Tibial nerve (tissue), 4 donors: Measurements from ENCODE around the gene FRMPD2. TPM values are rescaled to one million over a fixed set of nuclear protein-coding genes. Genes with fewer than 3 reads are reported as not detected.

Experiments used
- DNase-seq, 2 donors: peaks; one replicate each; pipeline ENCODE4 v3.0.0-alpha.2; 2019; ENCODE audit warnings: low spot score in 2 of 2
- H3K27ac ChIP-seq, 4 donors: fragments of 200-600 bp; sonication (generic) in 3 of 4; one replicate each; pipeline ENCODE4 v1.5.1; 2017 to 2019; ENCODE audit warnings: mild to moderate bottlenecking in 1 of 4
- H3K27me3 ChIP-seq, 2 donors: fragments of 200-600 bp; sonication (generic) in 1 of 2; one replicate each; pipeline versions ENCODE4 v1.5.1 to v1.6.0; 2017 to 2019
- H3K36me3 ChIP-seq, 3 donors: fragments of 200-600 bp; sonication (generic); one replicate each; pipeline ENCODE4 v1.5.1; 2018 to 2019
- H3K4me1 ChIP-seq, 4 donors: fragments of 200-600 bp; sonication (generic) in 3 of 4; one replicate each; pipeline ENCODE4 v1.5.1; 2017 to 2019
- H3K4me3 ChIP-seq, 4 donors: fragments of 200-600 bp; sonication (generic) in 3 of 4; one replicate each; pipeline ENCODE4 v1.5.1; 2017 to 2019; ENCODE audit warnings: mild to moderate bottlenecking in 1 of 4, moderate library complexity in 1 of 4
- H3K9me3 ChIP-seq, 4 donors: fragments of 200-600 bp; sonication (generic) in 3 of 4; one replicate each; pipeline ENCODE4 v1.5.1; 2017 to 2019
- EP300 ChIP-seq, 2 donors: sonication (generic); formaldehyde crosslinking; IDR thresholded peaks; one replicate each; pipeline ENCODE4 v1.6.1; 2017; ENCODE audit warnings: antibody characterized with exemption in 2 of 2, mild to moderate bottlenecking in 1 of 2
- POLR2A ChIP-seq, 2 donors: fragments of 450-650 bp; IDR thresholded peaks; one replicate each; pipeline ENCODE4 v1.6.1; 2017; ENCODE audit warnings: antibody characterized with exemption in 2 of 2, mild to moderate bottlenecking in 2 of 2, moderate library complexity in 2 of 2
- WGBS, 2 donors: methylation state at CpG; one replicate each; pipeline ENCODE4 v1.1.5; 2018; 5-methylcytosine and 5-hydroxymethylcytosine counted together
- total RNA-seq, 4 donors: library from RNA; depleted of rRNA; stranded (reverse); fragments of >200 nt; gene quantifications; one replicate each; pipeline ENCODE4 v1.1.0, GENCODE V29; 2016
- TF ChIP-seq, protein P1 (sequence below), 5 experiments: fragments of 200-600 bp in 3 of 5; fragments of 450-650 bp in 2 of 5; sonication (generic) in 3 of 5; IDR thresholded peaks; one replicate each; pipeline ENCODE4 v1.5.1; 2016 to 2019; ENCODE audit warnings: antibody characterized with exemption in 5 of 5, mild to moderate bottlenecking in 3 of 5, moderate library complexity in 2 of 5

Gene FRMPD2
- total RNA-seq, 4 donors from 2014 or later, result 0.21 TPM; not detected in 3

DNA sequence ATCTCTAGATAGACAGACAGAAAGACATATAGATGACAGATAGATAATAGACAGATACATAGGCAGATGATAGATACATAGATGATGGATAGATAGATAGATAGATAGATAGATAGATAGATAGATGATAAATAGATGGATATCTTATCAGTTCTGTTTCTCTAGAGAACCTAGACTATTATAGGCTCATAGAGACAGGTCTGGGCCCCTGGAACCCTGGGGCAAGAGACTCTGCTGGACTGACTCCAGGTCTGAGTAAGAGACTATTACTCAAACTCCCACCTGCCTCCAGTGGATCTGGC is 58.3 kb downstream of the FRMPD2 start:
- Histone ChIP-seq H3K9me3 (no peaks in the 10 kb centered on the region), H3K4me1 (no peaks in the 10 kb centered on the region), H3K27me3 (no peaks in the 10 kb centered on the region), H3K36me3 (no peaks in the 10 kb centered on the region), H3K27ac (no peak overlapping the region), H3K4me3 (no peak overlapping the region)
- TF ChIP-seq POLR2A (IDR thresholded peaks at IDR 0.05) (no peak), EP300 (IDR thresholded peaks at IDR 0.05) (no peak)
- TF ChIP-seq, protein P1, sequence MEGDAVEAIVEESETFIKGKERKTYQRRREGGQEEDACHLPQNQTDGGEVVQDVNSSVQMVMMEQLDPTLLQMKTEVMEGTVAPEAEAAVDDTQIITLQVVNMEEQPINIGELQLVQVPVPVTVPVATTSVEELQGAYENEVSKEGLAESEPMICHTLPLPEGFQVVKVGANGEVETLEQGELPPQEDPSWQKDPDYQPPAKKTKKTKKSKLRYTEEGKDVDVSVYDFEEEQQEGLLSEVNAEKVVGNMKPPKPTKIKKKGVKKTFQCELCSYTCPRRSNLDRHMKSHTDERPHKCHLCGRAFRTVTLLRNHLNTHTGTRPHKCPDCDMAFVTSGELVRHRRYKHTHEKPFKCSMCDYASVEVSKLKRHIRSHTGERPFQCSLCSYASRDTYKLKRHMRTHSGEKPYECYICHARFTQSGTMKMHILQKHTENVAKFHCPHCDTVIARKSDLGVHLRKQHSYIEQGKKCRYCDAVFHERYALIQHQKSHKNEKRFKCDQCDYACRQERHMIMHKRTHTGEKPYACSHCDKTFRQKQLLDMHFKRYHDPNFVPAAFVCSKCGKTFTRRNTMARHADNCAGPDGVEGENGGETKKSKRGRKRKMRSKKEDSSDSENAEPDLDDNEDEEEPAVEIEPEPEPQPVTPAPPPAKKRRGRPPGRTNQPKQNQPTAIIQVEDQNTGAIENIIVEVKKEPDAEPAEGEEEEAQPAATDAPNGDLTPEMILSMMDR (IDR thresholded peaks at IDR 0.05), result no peak
- no peak for DNase-seq

GRCh38 chr10:48215486-48216203 is 58.9 kb downstream of the FRMPD2 start:
- Histone ChIP-seq H3K27ac (no peak overlapping the region), H3K4me3 (no peak overlapping the region), H3K27me3 (no peaks in the 10 kb centered on the region), H3K36me3 (no peaks in the 10 kb centered on the region), H3K4me1 (no peaks in the 10 kb centered on the region), H3K9me3 (no peaks in the 10 kb centered on the region)
- WGBS, 2 donors, result 75 to 84% methylated on average over 5 of the region's 5 CpGs
- TF ChIP-seq, protein P1 (IDR thresholded peaks at IDR 0.05), result peak in 2 of 5 experiments; percentile 7 to 46
- no peak for TF ChIP-seq EP300 (IDR thresholded peaks at IDR 0.05)
- DNase-seq, result no peak

DNA sequence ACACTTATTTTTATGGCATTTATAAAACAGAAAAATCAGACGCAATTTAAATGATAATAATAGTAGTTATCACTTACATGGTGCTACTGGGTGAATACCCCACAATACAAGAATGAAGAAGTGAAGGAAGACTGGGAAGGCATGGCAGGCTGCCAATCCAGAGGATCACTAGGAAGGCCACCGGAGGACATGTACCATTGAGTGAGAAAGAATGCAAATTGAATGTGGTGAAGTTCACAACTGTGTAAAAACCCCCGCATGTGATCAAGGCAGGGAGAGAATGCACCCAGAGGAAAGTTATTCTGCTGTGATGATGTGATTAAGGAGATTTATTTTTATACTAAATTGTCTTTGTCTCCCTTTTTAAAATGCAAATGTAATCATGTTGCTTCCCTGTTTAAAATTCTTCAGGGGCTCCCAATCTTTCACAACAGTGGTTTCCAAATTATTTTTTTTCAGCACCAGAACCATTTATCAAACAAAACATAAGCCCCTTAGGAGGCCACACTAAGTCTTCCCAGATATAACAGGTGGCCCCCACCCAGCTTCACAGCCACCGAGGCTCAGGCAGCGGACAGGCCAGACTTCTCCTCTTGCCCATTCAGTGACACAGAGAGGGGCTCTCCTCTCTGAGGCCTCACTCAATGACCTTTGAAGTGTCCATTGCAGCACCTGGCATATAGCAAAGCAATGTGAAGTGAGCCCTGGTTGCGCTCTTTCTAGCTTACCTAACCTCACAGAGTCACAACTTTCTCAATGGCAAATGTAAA is 59.6 kb downstream of the FRMPD2 start:
- DNase-seq, result no peak
- TF ChIP-seq, protein P1 (IDR thresholded peaks at IDR 0.05), result no peak
- TF ChIP-seq POLR2A (IDR thresholded peaks at IDR 0.05) (no peak), EP300 (IDR thresholded peaks at IDR 0.05) (no peak)
- H3K9me3 ChIP-seq, result no peaks in the 10 kb centered on the region
- H3K4me3 ChIP-seq, result no peak overlapping the region
- no peaks in the 10 kb centered on the region for H3K4me1 ChIP-seq
- H3K27me3 ChIP-seq, result no peaks in the 10 kb centered on the region
- 71 to 73% methylated on average over 6 of the region's 6 CpGs for WGBS, 2 donors
- no peak overlapping the region for H3K27ac ChIP-seq
- no peaks in the 10 kb centered on the region for H3K36me3 ChIP-seq

GRCh38 chr10:48213047-48213446 is 61.4 kb downstream of the FRMPD2 start:
- 14 to 24% methylated on average over 1 of the region's 1 CpG for WGBS, 2 donors
- H3K9me3 ChIP-seq, result no peaks in the 10 kb centered on the region
- H3K27me3 ChIP-seq, result no peaks in the 10 kb centered on the region
- H3K27ac ChIP-seq, result peak overlapping the region in 2 of 4 donors; percentile 1 to 43
- no peaks in the 10 kb centered on the region for H3K36me3 ChIP-seq
- TF ChIP-seq, protein P1 (IDR thresholded peaks at IDR 0.05), result no peak
- no peak for TF ChIP-seq EP300 (IDR thresholded peaks at IDR 0.05)
- TF ChIP-seq POLR2A (IDR thresholded peaks at IDR 0.05), result no peak
- H3K4me1 ChIP-seq, result no peaks in the 10 kb centered on the region
- no peak overlapping the region for H3K4me3 ChIP-seq
- no peak for DNase-seq

DNA sequence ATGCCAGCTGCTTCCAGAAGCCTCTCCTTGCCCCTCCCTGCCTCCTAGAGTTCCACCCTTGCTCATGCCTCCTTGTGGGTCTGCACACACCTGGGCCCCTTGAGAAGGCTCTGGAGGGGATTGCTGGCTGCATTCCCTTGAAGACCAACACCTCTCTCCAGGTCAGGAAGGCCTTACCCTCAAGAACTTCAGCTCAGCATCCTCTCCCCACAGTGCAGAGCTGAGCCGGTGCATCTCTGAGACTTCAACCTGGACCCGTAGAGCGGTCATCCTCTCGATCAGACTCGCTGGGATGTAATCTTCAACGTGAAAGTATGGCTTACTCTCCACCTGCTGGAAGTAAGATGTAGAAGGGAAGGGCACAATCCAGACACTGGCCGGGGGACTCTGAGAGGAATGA is 62.7 kb downstream of the FRMPD2 start:
- 95% methylated on average over 7 of the region's 7 CpGs for WGBS, 2 donors
- H3K27me3 ChIP-seq, result no peaks in the 10 kb centered on the region
- no peaks in the 10 kb centered on the region for H3K4me1 ChIP-seq
- TF ChIP-seq EP300 (IDR thresholded peaks at IDR 0.05) (no peak), POLR2A (IDR thresholded peaks at IDR 0.05) (no peak)
- TF ChIP-seq, protein P1 (IDR thresholded peaks at IDR 0.05), result no peak
- H3K27ac ChIP-seq, result no peak overlapping the region
- H3K9me3 ChIP-seq, result no peaks in the 10 kb centered on the region
- no peaks in the 10 kb centered on the region for H3K36me3 ChIP-seq
- DNase-seq, result no peak
- H3K4me3 ChIP-seq, result no peak overlapping the region
